IMR-90 (cell line): Measurements from ENCODE around the gene PRKAB1. TPM values are rescaled to one million over a fixed set of nuclear protein-coding genes. Genes with fewer than 3 reads are reported as not detected.

Experiments
- ATAC-seq: fragments of 200-7000 bp; cut with Tn5 transposase; 2 replicates; pipeline ENCODE4 v1.9.1; 2020; ENCODE audit warnings: low read depth, mild to moderate bottlenecking, moderate library complexity
- BruUV-seq: library from RNA; stranded (reverse); fragments of 400-500 nt; replicated peaks from 2 replicates; lab custom pipeline; 2021; lab: Mats Ljungman, UMichigan
- CTCF ChIA-PET: fragments of 300-600 bp; formaldehyde crosslinking; extraction: SDS; loops from one replicate; lab custom pipeline; 2021; ENCODE audit warnings: antibody characterized with exemption; lab: Yijun Ruan, JAX
- POLR2A ChIA-PET: fragments of 300-600 bp; sonication (Branson Sonifier 250); formaldehyde crosslinking; loops from one replicate; lab custom pipeline; 2022; ENCODE audit warnings: antibody characterized with exemption; ENCODE audit not compliant: unreplicated experiment; lab: Charles Lee
- DNase-seq: peaks from one replicate; pipeline ENCODE4 v3.0.0; 2013
- H2AFZ ChIP-seq: replicated peaks from 2 replicates; pipeline ENCODE3; 2013; ENCODE audit warnings: low read length, mild to moderate bottlenecking; ENCODE audit not compliant: poor library complexity
- H2AK5ac ChIP-seq: 2 replicates; pipeline ENCODE4 v1.6.1; 2013; ENCODE audit warnings: low read depth, low read length, inconsistent platforms
- H2AK9ac ChIP-seq: replicated peaks from 2 replicates; pipeline ENCODE3; 2013; ENCODE audit warnings: mild to moderate bottlenecking, low read depth, low read length, moderate library complexity; ENCODE audit not compliant: poor library complexity
- H2BK120ac ChIP-seq: 2 replicates; pipeline ENCODE4 v1.6.1; 2013; ENCODE audit warnings: low read depth, low read length, inconsistent platforms
- H2BK15ac ChIP-seq: 3 replicates; pipeline ENCODE4 v1.6.1; 2013; ENCODE audit warnings: low read depth, low read length, inconsistent platforms
- H2BK20ac ChIP-seq: 2 replicates; pipeline ENCODE4 v1.6.1; 2013; ENCODE audit warnings: low read depth, mild to moderate bottlenecking, inconsistent platforms, low read length, moderate library complexity
- H2BK5ac ChIP-seq: 2 replicates; pipeline ENCODE4 v1.6.1; 2013; ENCODE audit warnings: mild to moderate bottlenecking, low read depth, low read length, inconsistent platforms; ENCODE audit not compliant: poor library complexity, severe bottlenecking
- H3K14ac ChIP-seq: replicated peaks from 2 replicates; pipeline ENCODE4 v1.6.1; 2013; ENCODE audit warnings: low read depth, low read length, inconsistent platforms
- H3K18ac ChIP-seq: 2 replicates; pipeline ENCODE4 v1.6.1; 2013; ENCODE audit warnings: low read depth, low read length, control low read depth
- H3K23ac ChIP-seq: 2 replicates; pipeline ENCODE4 v1.6.1; 2013; ENCODE audit warnings: low read depth, low read length, inconsistent platforms
- H3K27ac ChIP-seq: 2 replicates; pipeline ENCODE4 v1.5.1; 2013; ENCODE audit warnings: mild to moderate bottlenecking, control low read depth, low read length; ENCODE audit not compliant: insufficient read depth
- H3K27me3 ChIP-seq: 2 replicates; pipeline ENCODE4 v1.6.1; 2013; ENCODE audit warnings: low read length; ENCODE audit not compliant: control insufficient read depth, insufficient read depth
- H3K36me3 ChIP-seq: 2 replicates; pipeline ENCODE4 v1.6.1; 2013; ENCODE audit warnings: low read length, mixed read lengths; ENCODE audit not compliant: control insufficient read depth, insufficient read depth
- H3K4ac ChIP-seq: 2 replicates; pipeline ENCODE4 v1.6.1; 2013; ENCODE audit warnings: low read depth, low read length, inconsistent platforms
- H3K4me1 ChIP-seq: 2 replicates; pipeline ENCODE4 v1.6.1; 2013; ENCODE audit warnings: low read length, mixed read lengths; ENCODE audit not compliant: control insufficient read depth, insufficient read depth
- H3K4me2 ChIP-seq: 2 replicates; pipeline ENCODE4 v1.6.1; 2013; ENCODE audit warnings: low read depth, mild to moderate bottlenecking, control low read depth, low read length, moderate library complexity
- H3K4me3 ChIP-seq: 2 replicates; pipeline ENCODE4 v1.5.1; 2013; ENCODE audit warnings: low read depth, mild to moderate bottlenecking, control low read depth, low read length, moderate library complexity; ENCODE audit not compliant: insufficient read depth
- H3K56ac ChIP-seq: 2 replicates; pipeline ENCODE4 v1.6.1; 2013; ENCODE audit warnings: low read length, inconsistent platforms; ENCODE audit not compliant: insufficient read depth; ENCODE audit errors: extremely low read depth
- H3K79me1 ChIP-seq, 2 experiments: 2 replicates each; pipeline ENCODE4 v1.6.1; 2013; ENCODE audit warnings: low read length in 2 of 2, inconsistent platforms in 1 of 2, low read depth in 1 of 2
- H3K9ac ChIP-seq: 2 replicates; pipeline ENCODE4 v1.6.1; 2013; ENCODE audit warnings: low read depth, low read length, control low read depth
- H3K9me1 ChIP-seq: 2 replicates; pipeline ENCODE4 v1.6.1; 2013; ENCODE audit warnings: low read length, inconsistent platforms; ENCODE audit not compliant: insufficient read depth
- H3K9me3 ChIP-seq: 2 replicates; pipeline ENCODE4 v1.6.1; 2013; ENCODE audit warnings: low read length; ENCODE audit not compliant: control insufficient read depth, insufficient read depth
- H4K20me1 ChIP-seq: 2 replicates; pipeline ENCODE4 v1.6.1; 2013; ENCODE audit warnings: low read length, inconsistent platforms; ENCODE audit not compliant: insufficient read depth
- H4K5ac ChIP-seq: 2 replicates; pipeline ENCODE4 v1.6.1; 2013; ENCODE audit warnings: mild to moderate bottlenecking, low read depth, low read length, control low read depth
- H4K8ac ChIP-seq, 2 experiments: 2 replicates each; pipeline ENCODE4 v1.6.1; 2013; ENCODE audit warnings: low read depth in 2 of 2, low read length in 2 of 2, control low read depth in 1 of 2, inconsistent platforms in 1 of 2
- H4K91ac ChIP-seq: 2 replicates; pipeline ENCODE4 v1.6.1; 2013; ENCODE audit warnings: low read depth, low read length, inconsistent platforms; ENCODE audit not compliant: insufficient read depth
- BHLHE40 ChIP-seq: fragments of 150-350 bp; IDR thresholded peaks from 2 replicates; pipeline ENCODE4 v1.6.1; 2016; ENCODE audit warnings: mild to moderate bottlenecking, low read depth, low read length
- CEBPB ChIP-seq: IDR thresholded peaks from 2 replicates; pipeline ENCODE4 v1.6.1; 2012; ENCODE audit warnings: low read depth, low read length, improper control_type of control experiment
- CHD1 ChIP-seq: IDR thresholded peaks from 2 replicates; pipeline ENCODE4 v1.6.1; 2012; ENCODE audit warnings: low read depth, low read length, improper control_type of control experiment
- ELK1 ChIP-seq: fragments of 150-350 bp; IDR thresholded peaks from 2 replicates; pipeline ENCODE4 v1.6.1; 2016; ENCODE audit warnings: low read depth, mild to moderate bottlenecking, low read length, moderate library complexity, borderline replicate concordance
- FOS ChIP-seq: fragments of 150-350 bp; IDR thresholded peaks from 2 replicates; pipeline ENCODE4 v1.6.1; 2016; ENCODE audit warnings: low read depth, low read length
- MAZ ChIP-seq: IDR thresholded peaks from 2 replicates; pipeline ENCODE4 v1.6.1; 2012; ENCODE audit warnings: low read depth, mild to moderate bottlenecking, low read length, improper control_type of control experiment, moderate library complexity, borderline replicate concordance
- MXI1 ChIP-seq: IDR thresholded peaks from 2 replicates; pipeline ENCODE4 v1.6.1; 2012; ENCODE audit warnings: low read depth, mild to moderate bottlenecking, low read length, moderate library complexity, borderline replicate concordance
- NFE2L2 ChIP-seq: fragments of 150-350 bp; IDR thresholded peaks from 2 replicates; pipeline ENCODE4 v1.6.1; 2016; ENCODE audit warnings: low read depth, mild to moderate bottlenecking, low read length
- RAD21 ChIP-seq: IDR thresholded peaks from 2 replicates; pipeline ENCODE4 v1.6.1; 2012; ENCODE audit warnings: low read length, improper control_type of control experiment
- RCOR1 ChIP-seq: IDR thresholded peaks from 2 replicates; pipeline ENCODE4 v1.6.1; 2012; ENCODE audit warnings: mild to moderate bottlenecking, low read length, improper control_type of control experiment; ENCODE audit not compliant: insufficient replicate concordance
- USF2 ChIP-seq: fragments of 150-350 bp; IDR thresholded peaks from 2 replicates; pipeline ENCODE4 v1.6.1; 2017; ENCODE audit warnings: mild to moderate bottlenecking, antibody characterized with exemption, low read length, low read depth
- WGBS, 2 experiments: methylation state at CpG; one replicate each; pipeline versions ENCODE4 v1.1.5 to v1.1.7; 2013; ENCODE audit warnings: missing lambda C conversion rate in 2 of 2; ENCODE audit not compliant: insufficient read length in 1 of 2; ENCODE audit errors: extremely low coverage in 2 of 2; 5-methylcytosine and 5-hydroxymethylcytosine counted together
- dilution Hi-C: fragments of 300-500 bp; cut with HindIII; formaldehyde crosslinking; loops from one replicate; pipeline ENCODE4 v1.14.3; 2018; ENCODE audit warnings: low sequenced_read_pairs; ENCODE audit not compliant: unreplicated experiment
- in situ Hi-C: fragments of 300-500 bp; cut with MboI; formaldehyde crosslinking; loops from 3 replicates; pipeline ENCODE4 v1.14.3; 2019; ENCODE audit warnings: low sequenced_read_pairs, inconsistent platforms, mixed read lengths
- intact Hi-C: fragments of 100-400 bp; cut with micrococcal nuclease; formaldehyde crosslinking; loops from 2 replicates; pipeline ENCODE4 v1.10.0; 2022
- polyA plus RNA-seq, 3 experiments: library from polyadenylated mRNA; depleted of rRNA; stranded (reverse); fragments of >200 nt; gene quantifications; 2 replicates each; pipeline ENCODE4 v1.2.3, GENCODE V29; 2012; ENCODE audit warnings: low replicate concordance in 1 of 3
- total RNA-seq: library from RNA; depleted of rRNA; stranded (reverse); fragments of >200 nt; gene quantifications from 2 replicates; pipeline ENCODE4 v1.2.3, GENCODE V29; 2012

Gene PRKAB1
- total and polyA plus RNA-seq, 2 of the 4 experiments (the other 2 are of a cell fraction), result 9.7 to 19.3 TPM

GRCh38 chr12:119630223-119630780 lies 37.6 kb upstream of the PRKAB1 start:
- Histone ChIP-seq H3K18ac (no peak overlapping the region), H3K23ac (no peak overlapping the region), H3K79me1 (no peaks in the 10 kb centered on the region), H3K27me3 (no peaks in the 10 kb centered on the region), H2BK120ac (no peak overlapping the region), H4K20me1 (no peaks in the 10 kb centered on the region), H3K14ac (no peak overlapping the region), H3K4me2 (no peak overlapping the region), H3K4ac (no peak overlapping the region), H2AK9ac (no peak overlapping the region), H2BK20ac (no peak overlapping the region), H3K9me3 (no peaks in the 10 kb centered on the region), H2BK5ac (no peak overlapping the region), H4K8ac (no peak overlapping the region), H3K9ac (no peak overlapping the region), H3K9me1 (no peaks in the 10 kb centered on the region), H2BK15ac (no peak overlapping the region), H3K27ac (no peak overlapping the region), H3K4me1 (no peaks in the 10 kb centered on the region), H3K4me3 (no peak overlapping the region), H3K36me3 (no peaks in the 10 kb centered on the region), H2AK5ac (no peak overlapping the region), H2AFZ (no peak overlapping the region), H4K91ac (no peak overlapping the region), H4K5ac (no peak overlapping the region), H3K56ac (no peak overlapping the region)
- dilution Hi-C loops (no loop called here), intact Hi-C loops (no loop called here), in situ Hi-C loops (no loop called here)
- ChIA-PET POLR2A (no interaction called here), CTCF (no interaction called here)
- no peak for ATAC-seq
- DNase-seq, result no peak
- TF ChIP-seq ELK1, result no peak
- no peak for TF ChIP-seq USF2
- TF ChIP-seq CEBPB, result no peak
- no peak for TF ChIP-seq CHD1
- TF ChIP-seq BHLHE40, result no peak
- TF ChIP-seq RAD21, result no peak
- no peak for TF ChIP-seq FOS
- no peak for TF ChIP-seq MXI1
- no peak for TF ChIP-seq NFE2L2
- no peak for TF ChIP-seq RCOR1
- TF ChIP-seq MAZ, result no peak
- 83% methylated on average over 1 of the region's 7 CpGs; no CpG with 5 or more reads in 1 of the 2 experiments for WGBS, 2 experiments
- no TSS peak for BruUV-seq
